Suprapubic skin (tissue), 3 donors: Measurements from ENCODE around the gene FAM149A.

Source experiments
- CTCF ChIP-seq, 2 donors: fragments of 200-600 bp in 1 of 2; fragments of 450-650 bp in 1 of 2; sonication (generic) in 1 of 2; IDR thresholded peaks; one replicate each; pipeline ENCODE4 v1.5.1; 2016 to 2019; ENCODE audit warnings: antibody characterized with exemption in 2 of 2, mild to moderate bottlenecking in 1 of 2, moderate library complexity in 1 of 2
- POLR2A ChIP-seq, 2 donors: fragments of 450-650 bp; IDR thresholded peaks; one replicate each; pipeline ENCODE4 v1.6.1; 2017; ENCODE audit warnings: antibody characterized with exemption in 2 of 2, mild to moderate bottlenecking in 2 of 2, moderate library complexity in 2 of 2

- TF ChIP-seq CTCF (IDR thresholded peaks at IDR 0.05) (peak; percentile 13 to 58), POLR2A (IDR thresholded peaks at IDR 0.05) (no peak)
These were observed 32.8 kb downstream of the FAM149A start for GRCh38 chr4:186137196-186137794.
